ENCODE data around the gene GLYAT. TPM values are rescaled to one million over a fixed set of nuclear protein-coding genes. Genes with fewer than 3 reads are reported as not detected.

GLYAT gene
- total RNA-seq, 6 experiments from 2014 or later: 62.2 to 399 (median 159) TPM

DNA sequence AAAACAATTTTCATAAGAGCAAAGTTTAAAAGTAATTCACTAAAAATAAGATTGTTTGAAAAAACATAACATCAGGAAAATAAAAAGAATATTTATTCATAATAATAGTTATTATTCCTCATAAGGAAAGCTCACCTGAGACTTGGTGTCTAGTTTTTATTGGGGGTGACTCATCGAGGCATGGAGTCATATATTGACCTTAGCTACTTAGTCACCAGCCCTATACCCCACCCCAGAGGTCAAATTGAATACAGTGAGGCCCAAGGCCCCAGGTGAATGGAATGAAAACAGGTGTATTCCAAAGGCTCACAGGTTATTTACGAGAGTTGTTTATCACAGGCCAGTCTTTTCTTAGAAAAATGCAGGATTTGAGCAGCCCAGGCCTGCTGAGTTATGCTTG, 72.3 kb downstream of the GLYAT start:
- no peak overlapping the region for H3K27ac ChIP-seq
- no peaks in the 10 kb centered on the region for H3K27me3 ChIP-seq
- intact Hi-C loops (cut with DNase I): loop anchor here (10.0 kb wide), 1 partner anchor 125 kb away; no protein-coding TSS in a partner anchor
- no peaks in the 10 kb centered on the region for H3K9me3 ChIP-seq
- DNase-seq (no peak), ATAC-seq (peak in 1 of 4 donors; percentile 82)
- H3K4me1 ChIP-seq: peaks cover 0 to under 1% (median 0%) of the 10 kb centered on the region in 4 donors
- H3K4me3 ChIP-seq: no peak overlapping the region
- TF ChIP-seq, protein P1, sequence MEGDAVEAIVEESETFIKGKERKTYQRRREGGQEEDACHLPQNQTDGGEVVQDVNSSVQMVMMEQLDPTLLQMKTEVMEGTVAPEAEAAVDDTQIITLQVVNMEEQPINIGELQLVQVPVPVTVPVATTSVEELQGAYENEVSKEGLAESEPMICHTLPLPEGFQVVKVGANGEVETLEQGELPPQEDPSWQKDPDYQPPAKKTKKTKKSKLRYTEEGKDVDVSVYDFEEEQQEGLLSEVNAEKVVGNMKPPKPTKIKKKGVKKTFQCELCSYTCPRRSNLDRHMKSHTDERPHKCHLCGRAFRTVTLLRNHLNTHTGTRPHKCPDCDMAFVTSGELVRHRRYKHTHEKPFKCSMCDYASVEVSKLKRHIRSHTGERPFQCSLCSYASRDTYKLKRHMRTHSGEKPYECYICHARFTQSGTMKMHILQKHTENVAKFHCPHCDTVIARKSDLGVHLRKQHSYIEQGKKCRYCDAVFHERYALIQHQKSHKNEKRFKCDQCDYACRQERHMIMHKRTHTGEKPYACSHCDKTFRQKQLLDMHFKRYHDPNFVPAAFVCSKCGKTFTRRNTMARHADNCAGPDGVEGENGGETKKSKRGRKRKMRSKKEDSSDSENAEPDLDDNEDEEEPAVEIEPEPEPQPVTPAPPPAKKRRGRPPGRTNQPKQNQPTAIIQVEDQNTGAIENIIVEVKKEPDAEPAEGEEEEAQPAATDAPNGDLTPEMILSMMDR (IDR thresholded peaks at IDR 0.05): no peak
- no peak for TF ChIP-seq POLR2A (IDR thresholded peaks at IDR 0.05)
- WGBS (ENCODE audit: insufficient coverage, low coverage, low lambda C conversion rate, missing lambda C conversion rate): 38% methylated on average over 2 of the region's 2 CpGs
- H3K36me3 ChIP-seq: no peaks in the 10 kb centered on the region

Other genes starting within 250 kb of the GLYAT start
- gene OR5B21, start 223.8 kb downstream of the GLYAT start, total RNA-seq: not detected
- gene LPXN, start 156.1 kb downstream of the GLYAT start, total RNA-seq: 1 to 10 TPM; 3.9 to 8.4 (median 5.5) TPM
- 10 to 100 TPM; 19.5 to 27.0 (median 24.3) TPM for gene ZFP91, start 152.9 kb downstream of the GLYAT start, total RNA-seq
- gene CNTF, start 109.3 kb downstream of the GLYAT start, total RNA-seq: under 1 TPM; 0.37 to 0.87 (median 0.72) TPM
- not detected for gene GLYATL2, start 112.8 kb upstream of the GLYAT start, total RNA-seq
- 100 to 1,000 TPM; 200 to 425 (median 351) TPM for gene GLYATL1, start 207.5 kb upstream of the GLYAT start, total RNA-seq

Measured in right lobe of liver (tissue), 6 donors.